NB4 (cell line): ENCODE data around the gene NCOA6.
A peak's percentile ranks its signal among the peaks of the same experiment; 100 is the strongest.

Experiments used
- CTCF ChIP-seq: IDR thresholded peaks from one replicate; pipeline ENCODE4 v1.5.1; 2012; ENCODE audit warnings: low read depth, low read length
- MAX ChIP-seq: IDR thresholded peaks from 2 replicates; pipeline ENCODE4 v1.6.1; 2011; ENCODE audit warnings: low read depth, low read length

GRCh38 chr20:34709831-34710567 is 115.5 kb downstream of the NCOA6 start:
- TF ChIP-seq CTCF (peak; percentile 51), MAX (peak; percentile 22; the same call in 1 of the 2 replicates)
